NT2/D1 (cell line): ENCODE results near the gene ZNF793.

Source experiments
- SUZ12 ChIP-seq: IDR thresholded peaks from 2 replicates; pipeline ENCODE4 v1.6.1; 2011; ENCODE audit not compliant: insufficient read length, insufficient read depth; ENCODE audit errors: extremely low read depth
- YY1 ChIP-seq: IDR thresholded peaks from 2 replicates; pipeline ENCODE4 v1.6.1; 2011; ENCODE audit not compliant: insufficient read length, insufficient read depth
- ZNF274 ChIP-seq: IDR thresholded peaks from 2 replicates; pipeline ENCODE4 v1.6.1; 2011; ENCODE audit warnings: mild to moderate bottlenecking, low read depth, low read length

- TF ChIP-seq ZNF274, result no peak
- no peak for TF ChIP-seq YY1
- TF ChIP-seq SUZ12, result no peak
Measured at GRCh38 chr19:37492213-37492612, 14.5 kb upstream of the ZNF793 start.
